ENCODE measurements around the gene SHMT1. TPM values are rescaled to one million over a fixed set of nuclear protein-coding genes. Genes with fewer than 3 reads are reported as not detected.
"Not testable (repeated sequence)": the region's sequence is repeated elsewhere in the genome, so short reads cannot be mapped to it uniquely, and the experiment has no call there.

SHMT1 gene
- total RNA-seq, 4 donors from 2014 or later = 37.8 to 56.0 (median 49.2) TPM

- not testable (repeated sequence) for DNase-seq (ENCODE audit: low spot score in 2 of 2); H3K4me3 ChIP-seq; H3K9me3 ChIP-seq; H3K36me3 ChIP-seq; H3K27ac ChIP-seq
- 30% methylated on average over 14 of the region's 36 CpGs for WGBS
- Histone ChIP-seq H3K27me3 (peaks cover 22% of the 10 kb centered on the region), H3K4me1 (peaks cover 16% of the 10 kb centered on the region)
Observed at GRCh38 chr17:18383079-18383481, 19.7 kb upstream of the SHMT1 start.

GRCh38 chr17:18382441-18383078 lies 19.2 kb upstream of the SHMT1 start:
- H3K4me3 ChIP-seq = no peak overlapping the region
- DNase-seq (ENCODE audit: low spot score in 2 of 2) = no peak
- TF ChIP-seq EP300 (IDR thresholded peaks at IDR 0.05) = no peak
- TF ChIP-seq POLR2AphosphoS5 (IDR thresholded peaks at IDR 0.05) = no peak
- TF ChIP-seq CTCF (IDR thresholded peaks at IDR 0.05) = no peak
- TF ChIP-seq POLR2A (IDR thresholded peaks at IDR 0.05) = no peak
- no peaks in the 10 kb centered on the region for H3K36me3 ChIP-seq
- H3K9me3 ChIP-seq = no peaks in the 10 kb centered on the region
- no peak overlapping the region for H3K27ac ChIP-seq
- H3K4me1 ChIP-seq = peaks cover 22% of the 10 kb centered on the region
- H3K27me3 ChIP-seq = peaks cover 22% of the 10 kb centered on the region
- WGBS = 43% methylated on average over 8 of the region's 36 CpGs

- 72% methylated on average over 3 of the region's 3 CpGs for WGBS
- Histone ChIP-seq H3K9me3 (no peaks in the 10 kb centered on the region), H3K4me1 (peaks cover 28% of the 10 kb centered on the region), H3K36me3 (no peaks in the 10 kb centered on the region), H3K27me3 (peaks cover 22% of the 10 kb centered on the region), H3K27ac (no peak overlapping the region), H3K4me3 (no peak overlapping the region)
- TF ChIP-seq POLR2A (IDR thresholded peaks at IDR 0.05) (no peak), CTCF (IDR thresholded peaks at IDR 0.05) (no peak), POLR2AphosphoS5 (IDR thresholded peaks at IDR 0.05) (no peak), EP300 (IDR thresholded peaks at IDR 0.05) (no peak)
- no peak for DNase-seq (ENCODE audit: low spot score in 2 of 2)
Observed at GRCh38 chr17:18381953-18382245, 18.5 kb upstream of the SHMT1 start.

- peaks cover 22% of the 10 kb centered on the region for H3K27me3 ChIP-seq
- 92% methylated on average over 11 of the region's 23 CpGs for WGBS
- TF ChIP-seq CTCF (IDR thresholded peaks at IDR 0.05) = no peak
- TF ChIP-seq POLR2AphosphoS5 (IDR thresholded peaks at IDR 0.05) = no peak
- no peak for TF ChIP-seq POLR2A (IDR thresholded peaks at IDR 0.05)
- no peak for TF ChIP-seq EP300 (IDR thresholded peaks at IDR 0.05)
- H3K27ac ChIP-seq = no peak overlapping the region
- no peak overlapping the region for H3K4me3 ChIP-seq
- H3K9me3 ChIP-seq = no peaks in the 10 kb centered on the region
- peaks cover 34% of the 10 kb centered on the region for H3K4me1 ChIP-seq
- no peak for DNase-seq (ENCODE audit: low spot score in 2 of 2)
- no peaks in the 10 kb centered on the region for H3K36me3 ChIP-seq
Observed at GRCh38 chr17:18381158-18381952, 18.0 kb upstream of the SHMT1 start.

GRCh38 chr17:18380471-18381157 lies 17.3 kb upstream of the SHMT1 start:
- H3K27ac ChIP-seq = no peak overlapping the region
- TF ChIP-seq POLR2A (IDR thresholded peaks at IDR 0.05) (no peak), EP300 (IDR thresholded peaks at IDR 0.05) (no peak)
- DNase-seq (ENCODE audit: low spot score in 2 of 2) = no peak

More at GRCh38 chr17:18380471-18381157, 17.3 kb upstream of the SHMT1 start:
- Histone ChIP-seq H3K4me3 (no peak overlapping the region), H3K27me3 (peaks cover 22% of the 10 kb centered on the region), H3K36me3 (no peaks in the 10 kb centered on the region), H3K9me3 (no peaks in the 10 kb centered on the region), H3K4me1 (peaks cover 35% of the 10 kb centered on the region)
- WGBS = 51% methylated on average over 9 of the region's 15 CpGs

Data from suprapubic skin (tissue), 4 donors.